Adipose tissue (tissue), 3 donors: ENCODE measurements around the gene GABARAP. TPM values are rescaled to one million over a fixed set of nuclear protein-coding genes. Genes with fewer than 3 reads are reported as not detected.

Source experiments
- H3K27ac ChIP-seq: one replicate; pipeline ENCODE4 v1.5.1; 2013; ENCODE audit warnings: low read depth, low read length
- WGBS, 3 donors: extraction: QIAGEN DNeasy Blood & Tissue Kit; methylation state at CpG; one replicate each; pipeline ENCODE4 v1.1.7; 2013; 5-methylcytosine and 5-hydroxymethylcytosine counted together
- polyA plus RNA-seq, 3 donors: library from polyadenylated mRNA; stranded (reverse); fragments of 200-250 nt; gene quantifications; one replicate each; pipeline ENCODE4 v1.2.3, GENCODE V29; 2013
- donor health status: healthy with polysubstance abuse.
- donor health status: Bipolar disorder and iron deficiency.
- donor health status: healthy.

GABARAP gene
- polyA plus RNA-seq, 3 donors, result 485 to 1,093 (median 668) TPM

- H3K27ac ChIP-seq, result no peak overlapping the region
- WGBS, 3 donors, result 74 to 77% (median 76%) methylated on average over 12 of the region's 12 CpGs
Measured at GRCh38 chr17:7192271-7192937, 49.8 kb downstream of the GABARAP start.

GRCh38 chr17:7191571-7192270 is 50.5 kb downstream of the GABARAP start:
- H3K27ac ChIP-seq, result no peak overlapping the region
- 74 to 80% (median 75%) methylated on average over 26 of the region's 26 CpGs for WGBS, 3 donors

- WGBS, 3 donors, result 89 to 95% (median 92%) methylated on average over 12 of the region's 12 CpGs
- no peak overlapping the region for H3K27ac ChIP-seq
Measured at GRCh38 chr17:7191069-7191468, 51.2 kb downstream of the GABARAP start.

GRCh38 chr17:7190276-7190917 is 51.9 kb downstream of the GABARAP start:
- no peak overlapping the region for H3K27ac ChIP-seq
- WGBS, 3 donors, result 86 to 92% (median 89%) methylated on average over 12 to 14 of the region's 14 CpGs

Other genes with a start within 250 kb of the GABARAP start
- under 1 TPM in 1 of 3 donors, not detected in 2; 0.13 TPM for gene ALOX12, start 246.4 kb downstream of the GABARAP start, polyA plus RNA-seq
- 100 to 1,000 TPM; 133 to 384 (median 349) TPM for gene RNASEK, start 229.8 kb downstream of the GABARAP start, polyA plus RNA-seq
- 10 to 100 TPM in 2 of 3 donors, 1 to 10 TPM in 1; 3.1 to 23.0 (median 16.6) TPM for gene BCL6B, start 219.4 kb downstream of the GABARAP start, polyA plus RNA-seq
- gene SLC16A13, start 206.4 kb downstream of the GABARAP start, polyA plus RNA-seq, result 1 to 10 TPM in 2 of 3 donors, under 1 TPM in 1; 0.89 to 2.4 (median 1.8) TPM
- gene SLC16A11, start 198.4 kb downstream of the GABARAP start, polyA plus RNA-seq, result 1 to 10 TPM; 2.2 to 9.7 (median 2.5) TPM
- gene CLEC10A, start 162.2 kb downstream of the GABARAP start, polyA plus RNA-seq, result 10 to 100 TPM in 1 of 3 donors, 1 to 10 TPM in 2; 1.3 to 16.1 (median 8.8) TPM
- gene ASGR2, start 127.6 kb downstream of the GABARAP start, polyA plus RNA-seq, result 1 to 10 TPM in 2 of 3 donors, under 1 TPM in 1; 0.37 to 4.3 (median 1.9) TPM
- gene ASGR1, start 63.1 kb downstream of the GABARAP start, polyA plus RNA-seq, result 1 to 10 TPM; 1.0 to 3.4 (median 2.5) TPM
- gene DLG4, start 22.6 kb downstream of the GABARAP start, polyA plus RNA-seq, result 10 to 100 TPM in 1 of 3 donors, 1 to 10 TPM in 2; 3.3 to 26.3 (median 5.5) TPM
- 100 to 1,000 TPM; 563 to 988 (median 674) TPM for gene ACADVL, start 22.5 kb downstream of the GABARAP start, polyA plus RNA-seq
- 10 to 100 TPM in 2 of 3 donors, 1 to 10 TPM in 1; 9.9 to 31.3 (median 17.2) TPM for gene DVL2, start 7.9 kb downstream of the GABARAP start, polyA plus RNA-seq
- 10 to 100 TPM; 11.5 to 29.4 (median 24.4) TPM for gene PHF23, start 3.0 kb downstream of the GABARAP start, polyA plus RNA-seq
- gene CTDNEP1, start 9.3 kb upstream of the GABARAP start, polyA plus RNA-seq, result 10 to 100 TPM; 53.1 to 94.1 (median 91.8) TPM
- gene ELP5, start 9.8 kb upstream of the GABARAP start, polyA plus RNA-seq, result 10 to 100 TPM; 19.0 to 64.1 (median 40.3) TPM
- 10 to 100 TPM in 1 of 3 donors, 1 to 10 TPM in 2; 4.8 to 88.9 (median 6.7) TPM for gene CLDN7, start 20.0 kb upstream of the GABARAP start, polyA plus RNA-seq
- gene SLC2A4, start 39.3 kb upstream of the GABARAP start, polyA plus RNA-seq, result 10 to 100 TPM; 10.2 to 41.8 (median 31.4) TPM
- 1 to 10 TPM in 2 of 3 donors, under 1 TPM in 1; 0.95 to 6.0 (median 2.2) TPM for gene YBX2, start 52.2 kb upstream of the GABARAP start, polyA plus RNA-seq
- 100 to 1,000 TPM; 204 to 587 (median 428) TPM for gene EIF5A, start 65.2 kb upstream of the GABARAP start, polyA plus RNA-seq
- gene GPS2, start 72.9 kb upstream of the GABARAP start, polyA plus RNA-seq, result 10 to 100 TPM; 40.1 to 55.5 (median 47.5) TPM
- gene NEURL4, start 86.9 kb upstream of the GABARAP start, polyA plus RNA-seq, result 10 to 100 TPM; 11.8 to 25.2 (median 17.9) TPM
- 10 to 100 TPM in 1 of 3 donors, 1 to 10 TPM in 2; 4.0 to 12.7 (median 5.2) TPM for gene ACAP1, start 94.1 kb upstream of the GABARAP start, polyA plus RNA-seq
- 10 to 100 TPM in 1 of 3 donors, 1 to 10 TPM in 2; 6.3 to 11.2 (median 9.9) TPM for gene KCTD11, start 109.7 kb upstream of the GABARAP start, polyA plus RNA-seq
- not detected for gene TMEM95, start 112.7 kb upstream of the GABARAP start, polyA plus RNA-seq
- gene TNK1, start 138.6 kb upstream of the GABARAP start, polyA plus RNA-seq, result 1 to 10 TPM; 2.1 to 8.0 (median 5.5) TPM
- gene PLSCR3, start 152.1 kb upstream of the GABARAP start, polyA plus RNA-seq, result 10 to 100 TPM; 15.1 to 48.2 (median 42.3) TPM
- gene TMEM256, start 161.6 kb upstream of the GABARAP start, polyA plus RNA-seq, result 100 to 1,000 TPM in 2 of 3 donors, 10 to 100 TPM in 1; 86.0 to 252 (median 173) TPM
- 10 to 100 TPM in 2 of 3 donors, 1 to 10 TPM in 1; 2.9 to 11.4 (median 10.5) TPM for gene NLGN2, start 165.4 kb upstream of the GABARAP start, polyA plus RNA-seq
- not detected for gene SPEM1, start 177.9 kb upstream of the GABARAP start, polyA plus RNA-seq
- gene SPEM2, start 183.2 kb upstream of the GABARAP start, polyA plus RNA-seq, result not detected
- not detected for gene SPEM3, start 186.4 kb upstream of the GABARAP start, polyA plus RNA-seq
- gene TMEM102, start 193.0 kb upstream of the GABARAP start, polyA plus RNA-seq, result 1 to 10 TPM in 2 of 3 donors, under 1 TPM in 1; 0.79 to 5.2 (median 1.9) TPM
- gene FGF11, start 197.1 kb upstream of the GABARAP start, polyA plus RNA-seq, result 1 to 10 TPM in 1 of 3 donors, under 1 TPM in 2; 0.28 to 4.6 (median 0.86) TPM
- 10 to 100 TPM in 2 of 3 donors, 1 to 10 TPM in 1; 5.0 to 14.2 (median 12.7) TPM for gene CHRNB1, start 202.6 kb upstream of the GABARAP start, polyA plus RNA-seq
- gene ZBTB4, start 237.2 kb upstream of the GABARAP start, polyA plus RNA-seq, result 10 to 100 TPM; 17.4 to 45.0 (median 32.9) TPM
- gene SLC35G6, start 239.0 kb upstream of the GABARAP start, polyA plus RNA-seq, result not detected
- 10 to 100 TPM; 20.9 to 35.4 (median 24.6) TPM for gene POLR2A, start 241.9 kb upstream of the GABARAP start, polyA plus RNA-seq